Measurements from ENCODE around the gene HIRA. TPM values are rescaled to one million over a fixed set of nuclear protein-coding genes. Genes with fewer than 3 reads are reported as not detected.

Gene HIRA
- total RNA-seq, 4 donors from 2014 or later, result 18.3 to 29.3 (median 20.3) TPM

- peaks cover 0 to 34% (median 11%) of the 10 kb centered on the region in 4 donors for H3K36me3 ChIP-seq
- H3K4me1 ChIP-seq, result no peaks in the 10 kb centered on the region
- no peak for DNase-seq
- in situ Hi-C loops (cut with MboI; ENCODE audit: low pct_ligation_motif_present in 1 of 4, low pct_unique_long_range_greater_than_20kb in 1 of 4, low sequenced_read_pairs in 3 of 4), result loop anchor here in 1 of 4 donors (10.0 kb wide), 1 partner anchor 57 kb away; no protein-coding TSS in a partner anchor
- no peaks in the 10 kb centered on the region for H3K27me3 ChIP-seq
- intact Hi-C loops (cut with DNase I; ENCODE audit: low total_unique reads), result no loop called here
- H3K4me3 ChIP-seq, result no peak overlapping the region
- TF ChIP-seq EP300 (IDR thresholded peaks at IDR 0.05; ENCODE audit: low read depth), result no peak
- TF ChIP-seq POLR2AphosphoS5 (IDR thresholded peaks at IDR 0.05), result no peak
- no peak for TF ChIP-seq CTCF (IDR thresholded peaks at IDR 0.05)
- TF ChIP-seq POLR2A (IDR thresholded peaks at IDR 0.05), result no peak
- WGBS, 2 donors (ENCODE audit: low coverage in 1 of 2), result 81 to 83% methylated on average over 7 to 16 of the region's 16 CpGs
- H3K9me3 ChIP-seq, result no peaks in the 10 kb centered on the region
- no peak overlapping the region for H3K27ac ChIP-seq
These were observed 23.6 kb downstream of the HIRA start for GRCh38 chr22:19407649-19408606.

GRCh38 chr22:19406846-19407245, 24.7 kb downstream of the HIRA start:
- Histone ChIP-seq H3K9me3 (no peaks in the 10 kb centered on the region), H3K4me1 (no peaks in the 10 kb centered on the region), H3K4me3 (no peak overlapping the region), H3K36me3 (peaks cover 0 to 34% (median 11%) of the 10 kb centered on the region in 4 donors), H3K27me3 (no peaks in the 10 kb centered on the region), H3K27ac (no peak overlapping the region)
- DNase-seq, result no peak
- TF ChIP-seq POLR2AphosphoS5 (IDR thresholded peaks at IDR 0.05), result no peak
- TF ChIP-seq CTCF (IDR thresholded peaks at IDR 0.05), result no peak
- no peak for TF ChIP-seq EP300 (IDR thresholded peaks at IDR 0.05; ENCODE audit: low read depth)
- TF ChIP-seq POLR2A (IDR thresholded peaks at IDR 0.05), result no peak
- 96 to 100% methylated on average over 2 to 4 of the region's 4 CpGs for WGBS, 2 donors (ENCODE audit: low coverage in 1 of 2)
- in situ Hi-C loops (cut with MboI; ENCODE audit: low pct_ligation_motif_present in 1 of 4, low pct_unique_long_range_greater_than_20kb in 1 of 4, low sequenced_read_pairs in 3 of 4) (loop anchor here in 1 of 4 donors (10.0 kb wide), 1 partner anchor 58 kb away; no protein-coding TSS in a partner anchor), intact Hi-C loops (cut with DNase I; ENCODE audit: low total_unique reads) (no loop called here)

- in situ Hi-C loops (cut with MboI; ENCODE audit: low pct_ligation_motif_present in 1 of 4, low pct_unique_long_range_greater_than_20kb in 1 of 4, low sequenced_read_pairs in 3 of 4), result loop anchor here in 1 of 4 donors (10.0 kb wide), 1 partner anchor 58 kb away; no protein-coding TSS in a partner anchor
- Histone ChIP-seq H3K27ac (no peak overlapping the region), H3K9me3 (no peaks in the 10 kb centered on the region), H3K4me3 (no peak overlapping the region), H3K36me3 (peaks cover 0 to 34% (median 11%) of the 10 kb centered on the region in 4 donors), H3K4me1 (no peaks in the 10 kb centered on the region), H3K27me3 (no peaks in the 10 kb centered on the region)
- TF ChIP-seq EP300 (IDR thresholded peaks at IDR 0.05; ENCODE audit: low read depth) (no peak), CTCF (IDR thresholded peaks at IDR 0.05) (no peak), POLR2A (IDR thresholded peaks at IDR 0.05) (no peak), POLR2AphosphoS5 (IDR thresholded peaks at IDR 0.05) (no peak)
- WGBS, 2 donors (ENCODE audit: low coverage in 1 of 2), result 89 to 100% methylated on average over 2 to 3 of the region's 3 CpGs
- DNase-seq, result no peak
- intact Hi-C loops (cut with DNase I; ENCODE audit: low total_unique reads), result no loop called here
These were observed 25.2 kb downstream of the HIRA start for GRCh38 chr22:19406281-19406811.

- Histone ChIP-seq H3K36me3 (peaks cover 0 to 34% (median 11%) of the 10 kb centered on the region in 4 donors), H3K27ac (no peak overlapping the region)
These were observed 25.9 kb downstream of the HIRA start for GRCh38 chr22:19405652-19406051.

More at GRCh38 chr22:19405652-19406051, 25.9 kb downstream of the HIRA start:
- Histone ChIP-seq H3K9me3 (no peaks in the 10 kb centered on the region), H3K4me3 (no peak overlapping the region), H3K27me3 (no peaks in the 10 kb centered on the region), H3K4me1 (no peaks in the 10 kb centered on the region)
- in situ Hi-C loops (cut with MboI; ENCODE audit: low pct_ligation_motif_present in 1 of 4, low pct_unique_long_range_greater_than_20kb in 1 of 4, low sequenced_read_pairs in 3 of 4), result loop anchor here in 1 of 4 donors (10.0 kb wide), 1 partner anchor 59 kb away; no protein-coding TSS in a partner anchor
- WGBS, 2 donors (ENCODE audit: low coverage in 1 of 2), result 96% methylated on average over 8 of the region's 8 CpGs; no CpG with 5 or more reads in 1 of the 2 donors
- TF ChIP-seq CTCF (IDR thresholded peaks at IDR 0.05), result no peak
- TF ChIP-seq POLR2AphosphoS5 (IDR thresholded peaks at IDR 0.05), result no peak
- no peak for TF ChIP-seq POLR2A (IDR thresholded peaks at IDR 0.05)
- TF ChIP-seq EP300 (IDR thresholded peaks at IDR 0.05; ENCODE audit: low read depth), result no peak
- intact Hi-C loops (cut with DNase I; ENCODE audit: low total_unique reads), result no loop called here
- no peak for DNase-seq

All from transverse colon (tissue), 4 donors.